Measurements from ENCODE around the gene ABLIM2.

The ABLIM2 gene

GRCh38 chr4:8105306-8106100 is 53.1 kb downstream of the ABLIM2 start:
- in situ Hi-C loops (cut with MboI; ENCODE audit: low sequenced_read_pairs): no loop called here

- in situ Hi-C loops (cut with MboI; ENCODE audit: low sequenced_read_pairs): no loop called here
Measured at GRCh38 chr4:8104491-8105305, 53.9 kb downstream of the ABLIM2 start.

- in situ Hi-C loops (cut with MboI; ENCODE audit: low sequenced_read_pairs): no loop called here
Measured at GRCh38 chr4:8103421-8104390, 54.9 kb downstream of the ABLIM2 start.

- in situ Hi-C loops (cut with MboI; ENCODE audit: low sequenced_read_pairs): no loop called here
Measured at GRCh38 chr4:8102831-8103230, 55.8 kb downstream of the ABLIM2 start.

- in situ Hi-C loops (cut with MboI; ENCODE audit: low sequenced_read_pairs): no loop called here
Measured at GRCh38 chr4:8102076-8102355, 56.6 kb downstream of the ABLIM2 start.

GRCh38 chr4:8101213-8102075 is 57.2 kb downstream of the ABLIM2 start:
- in situ Hi-C loops (cut with MboI; ENCODE audit: low sequenced_read_pairs): no loop called here

- in situ Hi-C loops (cut with MboI; ENCODE audit: low sequenced_read_pairs): no loop called here
Measured at GRCh38 chr4:8099981-8100464, 58.6 kb downstream of the ABLIM2 start.

GRCh38 chr4:8098506-8098905 is 60.1 kb downstream of the ABLIM2 start:
- in situ Hi-C loops (cut with MboI; ENCODE audit: low sequenced_read_pairs): no loop called here

GRCh38 chr4:8097721-8098345 is 60.8 kb downstream of the ABLIM2 start:
- in situ Hi-C loops (cut with MboI; ENCODE audit: low sequenced_read_pairs): no loop called here

- in situ Hi-C loops (cut with MboI; ENCODE audit: low sequenced_read_pairs): no loop called here
Measured at GRCh38 chr4:8097141-8097541, 61.5 kb downstream of the ABLIM2 start.

GRCh38 chr4:8096690-8097061 is 61.9 kb downstream of the ABLIM2 start:
- in situ Hi-C loops (cut with MboI; ENCODE audit: low sequenced_read_pairs): no loop called here

- in situ Hi-C loops (cut with MboI; ENCODE audit: low sequenced_read_pairs): no loop called here
Measured at GRCh38 chr4:8095956-8096689, 62.5 kb downstream of the ABLIM2 start.

- in situ Hi-C loops (cut with MboI; ENCODE audit: low sequenced_read_pairs): no loop called here
Measured at GRCh38 chr4:8093587-8094274, 64.9 kb downstream of the ABLIM2 start.

- in situ Hi-C loops (cut with MboI; ENCODE audit: low sequenced_read_pairs): no loop called here
Measured at GRCh38 chr4:8092282-8092681, 66.3 kb downstream of the ABLIM2 start.

- in situ Hi-C loops (cut with MboI; ENCODE audit: low sequenced_read_pairs): no loop called here
Measured at GRCh38 chr4:8090744-8091301, 67.8 kb downstream of the ABLIM2 start.

- in situ Hi-C loops (cut with MboI; ENCODE audit: low sequenced_read_pairs): no loop called here
Measured at GRCh38 chr4:8090312-8090711, 68.3 kb downstream of the ABLIM2 start.

GRCh38 chr4:8089862-8090261 is 68.8 kb downstream of the ABLIM2 start:
- in situ Hi-C loops (cut with MboI; ENCODE audit: low sequenced_read_pairs): no loop called here

- in situ Hi-C loops (cut with MboI; ENCODE audit: low sequenced_read_pairs): no loop called here
Measured at GRCh38 chr4:8088966-8089491, 69.6 kb downstream of the ABLIM2 start.

Measured in HL-60/S4 treated with phorbol 12-myristate 13-acetate at 8.2 ng/mL for 4 days and 3 days (cell line).